Stomach (tissue), 4 donors: ENCODE data around the gene SENP6.

Experiments
- POLR2A ChIP-seq, 4 donors: fragments of 450-650 bp; IDR thresholded peaks; one replicate each; pipeline ENCODE4 v1.6.1; 2016; ENCODE audit warnings: antibody characterized with exemption in 4 of 4, control low read depth in 2 of 4, mild to moderate bottlenecking in 1 of 4, moderate library complexity in 1 of 4
- POLR2AphosphoS5 ChIP-seq, 3 donors: sonication (generic); formaldehyde crosslinking; IDR thresholded peaks; one replicate each; pipeline ENCODE4 v1.6.1; 2016; ENCODE audit warnings: antibody characterized with exemption in 3 of 3
- TF ChIP-seq, protein P1 (sequence below), 7 experiments: fragments of 450-650 bp in 4 of 7; fragments of 200-600 bp in 3 of 7; sonication (generic) in 3 of 7; IDR thresholded peaks; one replicate each; pipeline ENCODE4 v1.5.1; 2016 to 2019; ENCODE audit warnings: antibody characterized with exemption in 7 of 7, control low read depth in 2 of 7, mild to moderate bottlenecking in 1 of 7

DNA sequence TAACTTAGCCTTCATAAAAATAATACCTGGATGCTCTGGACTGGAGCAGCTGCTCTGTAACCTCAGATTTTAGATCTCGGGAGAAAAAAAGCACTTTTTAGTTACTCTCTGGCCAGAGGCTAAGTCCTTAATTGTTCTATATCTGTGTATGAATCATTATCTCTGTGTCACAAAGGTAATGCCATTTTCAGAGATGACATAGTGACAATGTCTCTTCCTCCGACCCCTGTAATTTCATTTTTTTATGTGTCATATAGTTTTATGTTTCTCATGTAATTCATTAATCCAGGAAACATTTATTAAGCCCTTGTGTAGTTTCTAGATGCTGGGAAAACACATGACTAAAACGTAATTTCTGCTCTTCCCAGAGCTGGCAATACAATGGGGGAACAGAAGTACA is 55.6 kb downstream of the SENP6 start:
- TF ChIP-seq, protein P1, sequence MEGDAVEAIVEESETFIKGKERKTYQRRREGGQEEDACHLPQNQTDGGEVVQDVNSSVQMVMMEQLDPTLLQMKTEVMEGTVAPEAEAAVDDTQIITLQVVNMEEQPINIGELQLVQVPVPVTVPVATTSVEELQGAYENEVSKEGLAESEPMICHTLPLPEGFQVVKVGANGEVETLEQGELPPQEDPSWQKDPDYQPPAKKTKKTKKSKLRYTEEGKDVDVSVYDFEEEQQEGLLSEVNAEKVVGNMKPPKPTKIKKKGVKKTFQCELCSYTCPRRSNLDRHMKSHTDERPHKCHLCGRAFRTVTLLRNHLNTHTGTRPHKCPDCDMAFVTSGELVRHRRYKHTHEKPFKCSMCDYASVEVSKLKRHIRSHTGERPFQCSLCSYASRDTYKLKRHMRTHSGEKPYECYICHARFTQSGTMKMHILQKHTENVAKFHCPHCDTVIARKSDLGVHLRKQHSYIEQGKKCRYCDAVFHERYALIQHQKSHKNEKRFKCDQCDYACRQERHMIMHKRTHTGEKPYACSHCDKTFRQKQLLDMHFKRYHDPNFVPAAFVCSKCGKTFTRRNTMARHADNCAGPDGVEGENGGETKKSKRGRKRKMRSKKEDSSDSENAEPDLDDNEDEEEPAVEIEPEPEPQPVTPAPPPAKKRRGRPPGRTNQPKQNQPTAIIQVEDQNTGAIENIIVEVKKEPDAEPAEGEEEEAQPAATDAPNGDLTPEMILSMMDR (IDR thresholded peaks at IDR 0.05): no peak
- TF ChIP-seq POLR2AphosphoS5 (IDR thresholded peaks at IDR 0.05) (no peak), POLR2A (IDR thresholded peaks at IDR 0.05) (no peak)
